Lung (tissue), 12 donors: ENCODE data around the gene CAMK2B. TPM values are rescaled to one million over a fixed set of nuclear protein-coding genes. Genes with fewer than 3 reads are reported as not detected.

Source experiments
- ATAC-seq: fragments of 200-7000 bp; cut with Tn5 transposase; one replicate; pipeline ENCODE4 v1.9.1; 2020; ENCODE audit warnings: moderate number of reproducible peaks; ENCODE audit not compliant: insufficient read depth, low FRiP score
- DNase-seq, 3 donors: peaks; one replicate each; pipeline ENCODE4 v3.0.0-alpha.2; 2013 to 2017
- H3K27ac ChIP-seq, 2 donors: one replicate each; pipeline ENCODE4 v1.5.1; 2013; ENCODE audit warnings: mild to moderate bottlenecking in 2 of 2, moderate library complexity in 2 of 2, control low read depth in 1 of 2, inconsistent platforms in 1 of 2, low read depth in 1 of 2, low read length in 1 of 2
- H3K27me3 ChIP-seq, 3 donors: one replicate each; pipeline ENCODE4 v1.5.1; 2013; ENCODE audit warnings: low read length in 2 of 3; ENCODE audit not compliant: control insufficient read depth in 3 of 3, insufficient read depth in 3 of 3
- H3K36me3 ChIP-seq, 4 donors: one replicate each; pipeline ENCODE4 v1.5.1; 2013; ENCODE audit warnings: low read length in 4 of 4, mild to moderate bottlenecking in 1 of 4, moderate library complexity in 1 of 4; ENCODE audit not compliant: control insufficient read depth in 4 of 4, insufficient read depth in 4 of 4
- H3K4me1 ChIP-seq, 5 donors: one replicate each; pipeline ENCODE4 v1.5.1; 2013; ENCODE audit warnings: low read length in 5 of 5, mild to moderate bottlenecking in 2 of 5, moderate library complexity in 1 of 5; ENCODE audit not compliant: control insufficient read depth in 5 of 5, insufficient read depth in 5 of 5
- H3K4me3 ChIP-seq: one replicate; pipeline ENCODE4 v1.5.1; 2013; ENCODE audit warnings: mild to moderate bottlenecking, control low read depth, moderate library complexity
- H3K9ac ChIP-seq, 2 donors: one replicate each; pipeline ENCODE4 v1.5.1; 2013; ENCODE audit warnings: low read length in 2 of 2, control low read depth in 1 of 2; ENCODE audit not compliant: insufficient read depth in 1 of 2
- H3K9me3 ChIP-seq, 4 donors: one replicate each; pipeline ENCODE4 v1.5.1; 2013; ENCODE audit warnings: low read length in 3 of 4, mild to moderate bottlenecking in 1 of 4, moderate library complexity in 1 of 4; ENCODE audit not compliant: control insufficient read depth in 4 of 4, insufficient read depth in 3 of 4
- WGBS, 2 donors: extraction: QIAGEN DNeasy Blood & Tissue Kit; methylation state at CpG; one replicate each; pipeline ENCODE4 v1.1.7; 2013; 5-methylcytosine and 5-hydroxymethylcytosine counted together
- polyA plus RNA-seq, 2 donors: library from polyadenylated mRNA; stranded (reverse); fragments of 200-250 nt; gene quantifications; one replicate each; pipeline ENCODE4 v1.2.1, GENCODE V29; 2013
- total RNA-seq, 2 donors: library from RNA; depleted of rRNA in 1 of 2; stranded (reverse); fragments of >200 nt in 1 of 2; gene quantifications; one replicate each; pipeline ENCODE4 v1.2.1, GENCODE V29; 2014 to 2021
- TF ChIP-seq, protein P1 (sequence below): IDR thresholded peaks from 2 replicates; pipeline ENCODE4 v1.5.1; 2012; ENCODE audit warnings: mild to moderate bottlenecking; ENCODE audit errors: control extremely low read depth, extremely low read depth
- donor health status: control.
- donor health status: control.
- donor health status: Bipolar disorder and iron deficiency.
- donor health status: healthy.
- donor health status: DM: yes; HTN: yes; CAD: no.

Gene CAMK2B
- total and polyA plus RNA-seq, 4 donors: 0.12 to 0.80 (median 0.33) TPM

DNA sequence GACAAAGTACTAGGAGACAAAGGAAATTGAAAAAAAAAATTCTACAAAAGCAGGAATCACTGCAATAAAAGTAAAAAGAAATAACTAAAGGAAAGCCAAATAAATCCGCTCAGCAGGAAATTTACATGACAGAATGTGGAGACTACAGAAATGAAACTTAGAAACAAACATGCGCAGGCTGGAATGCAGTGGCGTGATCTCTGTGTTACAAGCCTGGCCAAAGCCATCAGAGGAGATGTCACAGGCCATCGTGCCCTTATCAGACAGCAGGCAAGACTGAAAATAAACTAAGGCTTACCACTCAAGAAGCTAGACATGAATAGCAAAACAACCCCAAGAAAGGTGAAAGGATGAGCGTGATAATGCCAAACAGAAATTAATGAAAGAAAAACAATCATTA, 6.3 kb upstream of the CAMK2B start:
- Histone ChIP-seq H3K4me1 (peaks cover 0 to 6% (median 0%) of the 10 kb centered on the region in 5 donors), H3K9ac (no peak overlapping the region), H3K36me3 (no peaks in the 10 kb centered on the region), H3K27me3 (peaks cover 1 to 10% (median 3%) of the 10 kb centered on the region in 3 donors), H3K4me3 (no peak overlapping the region), H3K9me3 (peaks cover 0 to 3% (median 0%) of the 10 kb centered on the region in 4 donors), H3K27ac (peak overlapping the region in 1 of 2 donors; percentile 29)
- DNase-seq (no peak), ATAC-seq (no peak)
- TF ChIP-seq, protein P1, sequence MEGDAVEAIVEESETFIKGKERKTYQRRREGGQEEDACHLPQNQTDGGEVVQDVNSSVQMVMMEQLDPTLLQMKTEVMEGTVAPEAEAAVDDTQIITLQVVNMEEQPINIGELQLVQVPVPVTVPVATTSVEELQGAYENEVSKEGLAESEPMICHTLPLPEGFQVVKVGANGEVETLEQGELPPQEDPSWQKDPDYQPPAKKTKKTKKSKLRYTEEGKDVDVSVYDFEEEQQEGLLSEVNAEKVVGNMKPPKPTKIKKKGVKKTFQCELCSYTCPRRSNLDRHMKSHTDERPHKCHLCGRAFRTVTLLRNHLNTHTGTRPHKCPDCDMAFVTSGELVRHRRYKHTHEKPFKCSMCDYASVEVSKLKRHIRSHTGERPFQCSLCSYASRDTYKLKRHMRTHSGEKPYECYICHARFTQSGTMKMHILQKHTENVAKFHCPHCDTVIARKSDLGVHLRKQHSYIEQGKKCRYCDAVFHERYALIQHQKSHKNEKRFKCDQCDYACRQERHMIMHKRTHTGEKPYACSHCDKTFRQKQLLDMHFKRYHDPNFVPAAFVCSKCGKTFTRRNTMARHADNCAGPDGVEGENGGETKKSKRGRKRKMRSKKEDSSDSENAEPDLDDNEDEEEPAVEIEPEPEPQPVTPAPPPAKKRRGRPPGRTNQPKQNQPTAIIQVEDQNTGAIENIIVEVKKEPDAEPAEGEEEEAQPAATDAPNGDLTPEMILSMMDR: no peak
- 55 to 75% methylated on average over 5 of the region's 5 CpGs for WGBS, 2 donors

DNA sequence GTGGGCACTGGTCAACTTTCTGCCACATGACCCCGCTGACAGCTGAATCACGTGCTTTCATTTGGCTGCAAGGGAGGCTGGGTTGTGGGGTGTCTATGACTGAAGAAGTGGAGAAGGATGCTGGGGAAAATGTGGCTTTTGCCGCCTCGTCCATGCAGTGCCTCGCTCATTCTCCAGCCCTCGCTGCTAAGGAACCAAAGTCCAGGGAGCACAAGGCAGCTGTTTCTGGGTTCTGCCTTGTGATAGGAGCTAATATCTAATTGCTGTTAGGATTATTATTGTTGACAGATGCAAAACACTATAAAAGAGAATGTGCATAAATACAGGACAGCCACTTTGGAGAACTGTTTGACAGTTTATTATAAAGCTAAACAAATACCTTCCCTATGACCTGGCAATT, 4.9 kb upstream of the CAMK2B start:
- Histone ChIP-seq H3K36me3 (no peaks in the 10 kb centered on the region), H3K27ac (no peak overlapping the region), H3K4me3 (no peak overlapping the region), H3K4me1 (peaks cover 0 to 6% (median 0%) of the 10 kb centered on the region in 5 donors), H3K27me3 (peaks cover 6 to 21% (median 15%) of the 10 kb centered on the region in 3 donors), H3K9me3 (no peaks in the 10 kb centered on the region), H3K9ac (no peak overlapping the region)
- WGBS, 2 donors: 77 to 82% methylated on average over 6 of the region's 6 CpGs
- DNase-seq (no peak), ATAC-seq (no peak)
- TF ChIP-seq, protein P1: no peak

GRCh38 chr7:44329888-44330287, 4.5 kb upstream of the CAMK2B start:
- TF ChIP-seq, protein P1: no peak
- no peak for ATAC-seq
- Histone ChIP-seq H3K4me3 (no peak overlapping the region), H3K36me3 (no peaks in the 10 kb centered on the region), H3K9me3 (no peaks in the 10 kb centered on the region), H3K27me3 (peaks cover 6 to 21% (median 18%) of the 10 kb centered on the region in 3 donors), H3K4me1 (peaks cover 0 to 6% (median 0%) of the 10 kb centered on the region in 5 donors), H3K9ac (no peak overlapping the region), H3K27ac (no peak overlapping the region)
- 80 to 92% methylated on average over 3 of the region's 3 CpGs for WGBS, 2 donors
- DNase-seq: no peak

- H3K27me3 ChIP-seq: peaks cover 9 to 27% (median 18%) of the 10 kb centered on the region in 3 donors
- no peak for ATAC-seq
- 44 to 97% methylated on average over 2 of the region's 2 CpGs for WGBS, 2 donors
- H3K36me3 ChIP-seq: no peaks in the 10 kb centered on the region
- H3K27ac ChIP-seq: no peak overlapping the region
- H3K4me1 ChIP-seq: peaks cover 0 to 6% (median 0%) of the 10 kb centered on the region in 5 donors
- no peak overlapping the region for H3K9ac ChIP-seq
- no peaks in the 10 kb centered on the region for H3K9me3 ChIP-seq
- no peak for DNase-seq
- TF ChIP-seq, protein P1: no peak
- H3K4me3 ChIP-seq: no peak overlapping the region
Measured at GRCh38 chr7:44329081-44329480, 3.7 kb upstream of the CAMK2B start.
